ENCODE data around the gene GPR148. TPM values are rescaled to one million over a fixed set of nuclear protein-coding genes. Genes with fewer than 3 reads are reported as not detected.
"Not testable (repeated sequence)": the region's sequence is repeated elsewhere in the genome, so short reads cannot be mapped to it uniquely, and the experiment has no call there.

Gene GPR148
- polyA plus RNA-seq, 1 donor from 2014 or later, result not detected

DNA sequence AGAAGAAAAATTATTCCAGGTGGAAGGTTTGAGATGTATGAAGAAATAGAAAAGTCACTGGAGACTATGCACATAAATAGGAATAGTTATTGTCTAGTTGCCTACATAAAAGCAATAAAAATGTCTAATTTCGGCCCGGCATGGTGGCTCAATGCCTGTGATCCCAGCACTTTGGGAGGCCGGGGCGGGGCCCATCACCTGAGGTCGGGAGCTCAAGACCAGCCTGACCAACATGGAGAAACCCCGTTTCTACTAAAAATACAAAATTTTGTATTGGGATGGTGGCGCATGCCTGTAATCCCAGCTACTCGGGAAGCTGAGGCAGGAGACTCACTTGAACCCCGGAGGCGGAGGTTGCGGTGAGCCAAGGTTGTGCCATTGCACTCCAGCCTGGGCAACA, 3.4 kb downstream of the GPR148 start:
- H3K9ac ChIP-seq (ENCODE audit: low read length); H3K9me3 ChIP-seq (ENCODE audit: low read length); H3K36me3 ChIP-seq (ENCODE audit: insufficient read depth, low read length); H3K4me3 ChIP-seq (ENCODE audit: low read length); H3F3A ChIP-seq (ENCODE audit: insufficient read depth, low read length, poor library complexity, severe bottlenecking); H3K27me3 ChIP-seq (ENCODE audit: insufficient read depth, low read depth, low read length); H4K20me1 ChIP-seq (ENCODE audit: insufficient read depth); H3K27ac ChIP-seq (ENCODE audit: low read length); H2AFZ ChIP-seq (ENCODE audit: low read depth, low read length); H3K79me2 ChIP-seq (replicated peaks; ENCODE audit: insufficient read depth, low read length); H3K9me2 ChIP-seq (ENCODE audit: insufficient read depth, low read length); H3K4me2 ChIP-seq (ENCODE audit: low read length): not testable (repeated sequence)

DNA sequence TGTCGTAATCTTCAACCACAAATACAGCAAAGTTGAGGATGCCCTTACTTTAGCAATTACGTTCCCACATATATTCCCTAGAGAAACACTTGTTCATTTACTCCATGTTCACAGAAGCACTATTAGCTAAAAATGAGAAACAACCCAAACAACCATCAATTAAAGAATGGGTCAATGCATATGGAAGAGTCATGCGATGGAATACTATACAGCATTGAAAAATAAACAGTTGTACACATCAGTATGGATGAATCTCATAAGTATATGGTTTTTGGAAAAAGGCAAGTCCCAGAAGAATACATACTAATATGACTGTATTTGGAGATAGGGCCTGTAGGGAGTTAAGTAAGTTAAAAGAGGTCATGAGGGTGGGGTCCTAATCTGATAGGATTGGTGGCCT, 6.3 kb downstream of the GPR148 start:
- Histone ChIP-seq H3K27me3 (ENCODE audit: insufficient read depth, low read depth, low read length) (no peaks in the 10 kb centered on the region), H3K9ac (ENCODE audit: low read length) (no peak overlapping the region), H3K27ac (ENCODE audit: low read length) (no peak overlapping the region), H3K4me2 (ENCODE audit: low read length) (no peak overlapping the region), H3K79me2 (replicated peaks; ENCODE audit: insufficient read depth, low read length) (no peaks in the 10 kb centered on the region), H3K9me3 (ENCODE audit: low read length) (no peaks in the 10 kb centered on the region), H3F3A (ENCODE audit: insufficient read depth, low read length, poor library complexity, severe bottlenecking) (no peaks in the 10 kb centered on the region), H4K20me1 (ENCODE audit: insufficient read depth) (no peaks in the 10 kb centered on the region), H3K4me3 (ENCODE audit: low read length) (no peak overlapping the region), H3K9me2 (ENCODE audit: insufficient read depth, low read length) (no peaks in the 10 kb centered on the region), H2AFZ (ENCODE audit: low read depth, low read length) (no peak overlapping the region), H3K36me3 (ENCODE audit: insufficient read depth, low read length) (no peaks in the 10 kb centered on the region)
- TF ChIP-seq POLR2AphosphoS5 (IDR thresholded peaks at IDR 0.05), result no peak
- TF ChIP-seq MXI1 (conservative IDR thresholded peaks at IDR 0.05; ENCODE audit: poor library complexity, severe bottlenecking), result no peak
- no peak for TF ChIP-seq EP300 (conservative IDR thresholded peaks at IDR 0.05; ENCODE audit: poor library complexity, severe bottlenecking)
- TF ChIP-seq, protein P1, sequence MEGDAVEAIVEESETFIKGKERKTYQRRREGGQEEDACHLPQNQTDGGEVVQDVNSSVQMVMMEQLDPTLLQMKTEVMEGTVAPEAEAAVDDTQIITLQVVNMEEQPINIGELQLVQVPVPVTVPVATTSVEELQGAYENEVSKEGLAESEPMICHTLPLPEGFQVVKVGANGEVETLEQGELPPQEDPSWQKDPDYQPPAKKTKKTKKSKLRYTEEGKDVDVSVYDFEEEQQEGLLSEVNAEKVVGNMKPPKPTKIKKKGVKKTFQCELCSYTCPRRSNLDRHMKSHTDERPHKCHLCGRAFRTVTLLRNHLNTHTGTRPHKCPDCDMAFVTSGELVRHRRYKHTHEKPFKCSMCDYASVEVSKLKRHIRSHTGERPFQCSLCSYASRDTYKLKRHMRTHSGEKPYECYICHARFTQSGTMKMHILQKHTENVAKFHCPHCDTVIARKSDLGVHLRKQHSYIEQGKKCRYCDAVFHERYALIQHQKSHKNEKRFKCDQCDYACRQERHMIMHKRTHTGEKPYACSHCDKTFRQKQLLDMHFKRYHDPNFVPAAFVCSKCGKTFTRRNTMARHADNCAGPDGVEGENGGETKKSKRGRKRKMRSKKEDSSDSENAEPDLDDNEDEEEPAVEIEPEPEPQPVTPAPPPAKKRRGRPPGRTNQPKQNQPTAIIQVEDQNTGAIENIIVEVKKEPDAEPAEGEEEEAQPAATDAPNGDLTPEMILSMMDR (IDR thresholded peaks at IDR 0.05; ENCODE audit: poor library complexity, severe bottlenecking), result no peak

DNA sequence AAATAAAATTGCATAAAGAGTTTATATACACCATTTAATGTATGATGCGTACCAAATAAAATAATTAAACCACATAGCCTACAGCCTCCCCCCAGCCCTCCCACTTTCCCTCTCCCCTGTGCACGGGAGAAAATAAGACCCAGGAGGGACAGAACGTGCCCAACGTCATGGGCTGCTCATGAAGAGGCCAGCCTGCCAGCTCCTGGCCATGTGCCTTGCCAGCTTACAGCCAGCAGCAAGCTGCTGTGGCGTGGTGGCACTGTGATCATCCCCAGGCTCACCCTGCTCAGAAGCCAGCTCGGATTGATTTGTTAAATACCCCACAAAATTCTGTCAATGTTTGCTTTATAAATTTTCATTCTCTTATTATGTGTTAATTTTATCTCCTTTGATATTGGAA, 7.6 kb downstream of the GPR148 start:
- Histone ChIP-seq H3K27me3 (ENCODE audit: insufficient read depth, low read depth, low read length) (no peaks in the 10 kb centered on the region), H4K20me1 (ENCODE audit: insufficient read depth) (no peaks in the 10 kb centered on the region), H3K79me2 (replicated peaks; ENCODE audit: insufficient read depth, low read length) (no peaks in the 10 kb centered on the region), H3K9me3 (ENCODE audit: low read length) (no peaks in the 10 kb centered on the region), H3K27ac (ENCODE audit: low read length) (no peak overlapping the region), H3K4me2 (ENCODE audit: low read length) (no peak overlapping the region), H3K9me2 (ENCODE audit: insufficient read depth, low read length) (no peaks in the 10 kb centered on the region), H2AFZ (ENCODE audit: low read depth, low read length) (no peak overlapping the region), H3K4me3 (ENCODE audit: low read length) (no peak overlapping the region), H3F3A (ENCODE audit: insufficient read depth, low read length, poor library complexity, severe bottlenecking) (no peaks in the 10 kb centered on the region), H3K9ac (ENCODE audit: low read length) (no peak overlapping the region), H3K36me3 (ENCODE audit: insufficient read depth, low read length) (no peaks in the 10 kb centered on the region)
- TF ChIP-seq TAF1 (IDR thresholded peaks at IDR 0.05; ENCODE audit: low read depth) (no peak), EZH2 (IDR thresholded peaks at IDR 0.05; ENCODE audit: borderline replicate concordance, insufficient read depth, low read length, poor library complexity, severe bottlenecking) (no peak), POLR2AphosphoS5 (IDR thresholded peaks at IDR 0.05) (no peak), MXI1 (conservative IDR thresholded peaks at IDR 0.05; ENCODE audit: poor library complexity, severe bottlenecking) (no peak), EP300 (conservative IDR thresholded peaks at IDR 0.05; ENCODE audit: poor library complexity, severe bottlenecking) (no peak), SMC3 (conservative IDR thresholded peaks at IDR 0.05; ENCODE audit: poor library complexity) (no peak), RAD21 (conservative IDR thresholded peaks at IDR 0.05) (no peak)
- TF ChIP-seq, protein P1 (IDR thresholded peaks at IDR 0.05; ENCODE audit: poor library complexity, severe bottlenecking), result no peak
- TF ChIP-seq, protein P2, sequence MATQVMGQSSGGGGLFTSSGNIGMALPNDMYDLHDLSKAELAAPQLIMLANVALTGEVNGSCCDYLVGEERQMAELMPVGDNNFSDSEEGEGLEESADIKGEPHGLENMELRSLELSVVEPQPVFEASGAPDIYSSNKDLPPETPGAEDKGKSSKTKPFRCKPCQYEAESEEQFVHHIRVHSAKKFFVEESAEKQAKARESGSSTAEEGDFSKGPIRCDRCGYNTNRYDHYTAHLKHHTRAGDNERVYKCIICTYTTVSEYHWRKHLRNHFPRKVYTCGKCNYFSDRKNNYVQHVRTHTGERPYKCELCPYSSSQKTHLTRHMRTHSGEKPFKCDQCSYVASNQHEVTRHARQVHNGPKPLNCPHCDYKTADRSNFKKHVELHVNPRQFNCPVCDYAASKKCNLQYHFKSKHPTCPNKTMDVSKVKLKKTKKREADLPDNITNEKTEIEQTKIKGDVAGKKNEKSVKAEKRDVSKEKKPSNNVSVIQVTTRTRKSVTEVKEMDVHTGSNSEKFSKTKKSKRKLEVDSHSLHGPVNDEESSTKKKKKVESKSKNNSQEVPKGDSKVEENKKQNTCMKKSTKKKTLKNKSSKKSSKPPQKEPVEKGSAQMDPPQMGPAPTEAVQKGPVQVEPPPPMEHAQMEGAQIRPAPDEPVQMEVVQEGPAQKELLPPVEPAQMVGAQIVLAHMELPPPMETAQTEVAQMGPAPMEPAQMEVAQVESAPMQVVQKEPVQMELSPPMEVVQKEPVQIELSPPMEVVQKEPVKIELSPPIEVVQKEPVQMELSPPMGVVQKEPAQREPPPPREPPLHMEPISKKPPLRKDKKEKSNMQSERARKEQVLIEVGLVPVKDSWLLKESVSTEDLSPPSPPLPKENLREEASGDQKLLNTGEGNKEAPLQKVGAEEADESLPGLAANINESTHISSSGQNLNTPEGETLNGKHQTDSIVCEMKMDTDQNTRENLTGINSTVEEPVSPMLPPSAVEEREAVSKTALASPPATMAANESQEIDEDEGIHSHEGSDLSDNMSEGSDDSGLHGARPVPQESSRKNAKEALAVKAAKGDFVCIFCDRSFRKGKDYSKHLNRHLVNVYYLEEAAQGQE (IDR thresholded peaks at IDR 0.05; ENCODE audit: borderline replicate concordance), result no peak
